NCI-H2107 treated with DMSO at 0.1 percent for 48 hours (cell line): ENCODE data around the gene ARHGAP22.

Experiments used
- DNase-seq: peaks from one replicate; lab custom pipeline; 2025; ENCODE audit not compliant: unreplicated experiment; lab: John Stamatoyannopoulos, UW

The ARHGAP22 gene

GRCh38 chr10:48400129-48400849, 204.6 kb downstream of the ARHGAP22 start:
- no peak for DNase-seq

- no peak for DNase-seq
Measured at GRCh38 chr10:48399551-48399950, 205.3 kb downstream of the ARHGAP22 start.

GRCh38 chr10:48399056-48399541, 205.8 kb downstream of the ARHGAP22 start:
- no peak for DNase-seq

- DNase-seq = no peak
Measured at GRCh38 chr10:48398261-48398660, 206.6 kb downstream of the ARHGAP22 start.
